Stimulated activated CD8-positive, alpha-beta memory T cell treated with anti-CD3 and anti-CD28 coated beads, Interleukin-15, amount 100 ng/mL, for 1 hour (primary cell): ENCODE data around the gene TC2N.
"Not testable (repeated sequence)": the region's sequence is repeated elsewhere in the genome, so short reads cannot be mapped to it uniquely, and the experiment has no call there.

Source experiments
- DNase-seq: peaks from one replicate; pipeline ENCODE4 v3.0.0-alpha.2; 2020; ENCODE audit warnings: low read depth

The TC2N gene

GRCh38 chr14:91754819-91755218 lies 112.5 kb downstream of the TC2N start:
- DNase-seq = no peak

- DNase-seq = no peak
Observed at GRCh38 chr14:91754185-91754584, 113.2 kb downstream of the TC2N start.

GRCh38 chr14:91753501-91754128 lies 113.7 kb downstream of the TC2N start:
- DNase-seq = no peak

GRCh38 chr14:91752961-91753360 lies 114.4 kb downstream of the TC2N start:
- no peak for DNase-seq

GRCh38 chr14:91751719-91752118 lies 115.6 kb downstream of the TC2N start:
- no peak for DNase-seq

- no peak for DNase-seq
Observed at GRCh38 chr14:91750634-91751198, 116.6 kb downstream of the TC2N start.

GRCh38 chr14:91749868-91750267 lies 117.5 kb downstream of the TC2N start:
- no peak for DNase-seq

- DNase-seq = no peak
Observed at GRCh38 chr14:91748049-91748448, 119.3 kb downstream of the TC2N start.

GRCh38 chr14:91745344-91745743 lies 122.0 kb downstream of the TC2N start:
- DNase-seq = no peak

GRCh38 chr14:91744068-91744480 lies 123.3 kb downstream of the TC2N start:
- DNase-seq = no peak

GRCh38 chr14:91743305-91743653 lies 124.1 kb downstream of the TC2N start:
- no peak for DNase-seq

GRCh38 chr14:91742621-91743304 lies 124.6 kb downstream of the TC2N start:
- DNase-seq = no peak

GRCh38 chr14:91739867-91740266 lies 127.5 kb downstream of the TC2N start:
- not testable (repeated sequence) for DNase-seq

GRCh38 chr14:91737619-91738018 lies 129.7 kb downstream of the TC2N start:
- no peak for DNase-seq

- DNase-seq = no peak
Observed at GRCh38 chr14:91732859-91733477, 134.4 kb downstream of the TC2N start.

GRCh38 chr14:91732439-91732838 lies 134.9 kb downstream of the TC2N start:
- DNase-seq = no peak

GRCh38 chr14:91731986-91732385 lies 135.3 kb downstream of the TC2N start, which contains the start of gene CATSPERB:
TSS of gene CATSPERB (minus strand) at chr14:91732086. CDS start at chr14:91729479, 2,607 bp downstream.
- no peak for DNase-seq

GRCh38 chr14:91731018-91731417 lies 136.3 kb downstream of the TC2N start:
- no peak for DNase-seq

- no peak for DNase-seq
Observed at GRCh38 chr14:91729756-91730155, 137.6 kb downstream of the TC2N start.
